ENCODE measurements around the gene CDH4. TPM values are rescaled to one million over a fixed set of nuclear protein-coding genes. Genes with fewer than 3 reads are reported as not detected.

Gene CDH4
- polyA plus RNA-seq, 1 donor, result 1.7 TPM

DNA sequence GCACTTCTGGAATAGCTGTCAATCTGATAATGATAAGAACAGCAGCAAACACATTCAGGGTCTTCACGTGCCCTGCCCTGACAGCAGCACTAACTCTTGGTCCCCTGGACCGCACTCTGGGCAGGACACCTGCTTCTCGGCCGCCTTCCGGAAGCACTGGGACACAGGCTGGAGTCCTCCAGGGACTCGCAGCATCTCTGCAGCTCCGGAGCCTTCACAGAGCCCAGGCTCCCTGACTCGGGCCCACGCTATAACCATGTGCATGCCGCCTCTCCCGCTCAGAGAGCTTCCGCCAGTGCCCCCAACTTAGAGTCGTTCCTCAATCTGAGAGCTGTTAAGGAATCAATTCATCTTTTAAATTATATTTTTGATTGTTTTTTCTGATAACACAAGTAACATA lies 436.4 kb downstream of the CDH4 start:
- Histone ChIP-seq H3K9me3 (ENCODE audit: control insufficient read depth, low read depth, low read length) (no peaks in the 10 kb centered on the region), H3K4me3 (ENCODE audit: low read length) (no peak overlapping the region), H3K27me3 (ENCODE audit: control insufficient read depth, insufficient read depth, low read length) (peaks cover 3% of the 10 kb centered on the region), H3K4me1 (ENCODE audit: control insufficient read depth, insufficient read depth, low read length) (no peaks in the 10 kb centered on the region), H3K27ac (ENCODE audit: low read length) (no peak overlapping the region), H3K36me3 (ENCODE audit: control insufficient read depth, insufficient read depth, low read length) (no peaks in the 10 kb centered on the region)
- no peak for DNase-seq
- WGBS (ENCODE audit: insufficient coverage, low lambda C conversion rate), result no CpG with 5 or more reads among the region's 13 CpGs

DNA sequence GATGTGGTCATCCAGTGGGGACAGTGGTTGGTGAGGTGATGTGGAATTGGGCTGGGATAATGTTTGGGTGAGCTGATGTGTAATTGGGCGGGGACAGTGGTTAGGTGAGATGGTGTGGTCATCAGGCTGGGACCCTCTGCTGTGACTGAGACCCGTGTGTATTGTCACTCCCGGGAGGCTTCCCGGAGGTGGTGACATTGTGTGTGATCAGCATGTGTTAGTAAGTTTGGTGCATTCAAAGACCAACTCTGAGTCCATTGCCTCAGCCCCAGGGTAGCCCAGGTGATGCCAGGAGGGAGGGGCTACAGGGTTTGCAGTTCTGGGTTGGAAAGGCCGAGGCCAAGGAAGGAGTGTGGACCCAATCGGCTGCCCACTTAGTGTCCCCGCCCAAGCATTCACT lies 438.1 kb downstream of the CDH4 start:
- no peaks in the 10 kb centered on the region for H3K27me3 ChIP-seq (ENCODE audit: control insufficient read depth, insufficient read depth, low read length)
- H3K4me1 ChIP-seq (ENCODE audit: control insufficient read depth, insufficient read depth, low read length), result no peaks in the 10 kb centered on the region
- H3K27ac ChIP-seq (ENCODE audit: low read length), result no peak overlapping the region
- no peak overlapping the region for H3K4me3 ChIP-seq (ENCODE audit: low read length)
- WGBS (ENCODE audit: insufficient coverage, low lambda C conversion rate), result no CpG with 5 or more reads among the region's 7 CpGs
- no peaks in the 10 kb centered on the region for H3K36me3 ChIP-seq (ENCODE audit: control insufficient read depth, insufficient read depth, low read length)
- DNase-seq, result no peak
- H3K9me3 ChIP-seq (ENCODE audit: control insufficient read depth, low read depth, low read length), result no peaks in the 10 kb centered on the region

DNA sequence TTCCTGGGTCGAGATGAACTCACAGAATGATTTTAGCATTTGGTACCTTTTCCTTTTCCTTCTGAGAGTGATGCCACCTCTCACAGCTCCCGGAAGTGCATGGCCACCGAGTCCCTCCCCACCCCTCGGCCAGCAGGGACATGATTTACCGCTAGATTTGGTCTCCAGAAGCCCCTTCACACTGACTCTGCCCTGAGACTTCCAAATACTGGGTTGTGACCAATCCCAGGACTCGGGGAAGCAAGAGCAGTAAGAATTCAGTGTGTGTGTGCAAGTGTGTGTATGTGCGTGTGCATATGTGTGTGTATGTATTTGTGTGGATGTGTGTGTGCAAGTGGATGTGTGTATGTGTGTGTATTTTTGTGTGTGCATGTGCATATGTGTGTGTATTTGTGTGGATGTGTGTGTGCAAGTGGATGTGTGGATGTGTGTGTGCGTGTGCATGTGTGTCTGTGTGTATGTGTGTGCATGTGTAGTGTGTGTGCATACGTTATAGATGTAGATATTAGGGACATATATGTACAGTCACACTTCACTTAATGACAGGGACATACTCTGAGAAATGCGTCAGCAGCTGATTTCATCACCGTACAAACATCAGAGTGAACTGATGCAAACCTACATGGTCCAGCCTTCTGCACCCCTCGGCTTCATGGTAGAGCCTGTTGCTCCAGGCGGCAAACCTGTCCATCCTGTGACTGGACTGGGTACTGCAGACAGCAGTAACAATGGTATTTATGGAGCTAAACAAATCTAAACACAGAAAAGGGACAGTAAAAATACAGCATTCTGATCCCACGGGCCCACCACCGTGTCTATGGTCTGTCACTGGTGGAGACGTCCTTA lies 439.2 kb downstream of the CDH4 start:
- H3K27me3 ChIP-seq (ENCODE audit: control insufficient read depth, insufficient read depth, low read length), result no peaks in the 10 kb centered on the region
- no peak overlapping the region for H3K27ac ChIP-seq (ENCODE audit: low read length)
- 60% methylated on average over 1 of the region's 16 CpGs for WGBS (ENCODE audit: insufficient coverage, low lambda C conversion rate)
- H3K4me1 ChIP-seq (ENCODE audit: control insufficient read depth, insufficient read depth, low read length), result no peaks in the 10 kb centered on the region
- DNase-seq, result no peak
- H3K4me3 ChIP-seq (ENCODE audit: low read length), result no peak overlapping the region
- no peaks in the 10 kb centered on the region for H3K36me3 ChIP-seq (ENCODE audit: control insufficient read depth, insufficient read depth, low read length)
- no peaks in the 10 kb centered on the region for H3K9me3 ChIP-seq (ENCODE audit: control insufficient read depth, low read depth, low read length)

DNA sequence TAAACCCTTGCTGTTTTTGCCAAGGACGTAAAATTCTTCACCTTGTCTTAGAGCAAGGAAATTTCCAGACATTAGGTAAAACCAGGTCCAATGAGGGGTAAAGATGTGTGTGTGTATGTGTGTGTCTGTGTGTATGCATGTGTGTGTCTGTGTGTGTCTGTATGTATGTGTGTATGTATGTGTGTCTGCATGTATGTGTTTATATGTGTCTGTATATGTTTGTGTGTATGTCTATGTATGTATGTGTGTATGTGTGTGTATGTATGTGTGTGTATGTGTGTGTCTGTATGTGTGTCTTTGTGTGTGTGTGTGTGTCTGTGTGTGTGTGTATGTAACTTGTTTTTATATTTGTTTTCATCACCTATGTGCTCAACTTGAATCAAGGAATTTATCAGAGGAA lies 439.9 kb downstream of the CDH4 start:
- Histone ChIP-seq H3K36me3 (ENCODE audit: control insufficient read depth, insufficient read depth, low read length) (no peaks in the 10 kb centered on the region), H3K27me3 (ENCODE audit: control insufficient read depth, insufficient read depth, low read length) (no peaks in the 10 kb centered on the region), H3K4me1 (ENCODE audit: control insufficient read depth, insufficient read depth, low read length) (no peaks in the 10 kb centered on the region), H3K27ac (ENCODE audit: low read length) (no peak overlapping the region), H3K4me3 (ENCODE audit: low read length) (no peak overlapping the region), H3K9me3 (ENCODE audit: control insufficient read depth, low read depth, low read length) (no peaks in the 10 kb centered on the region)
- DNase-seq, result no peak
- no CpG with 5 or more reads among the region's 1 CpG for WGBS (ENCODE audit: insufficient coverage, low lambda C conversion rate)

DNA sequence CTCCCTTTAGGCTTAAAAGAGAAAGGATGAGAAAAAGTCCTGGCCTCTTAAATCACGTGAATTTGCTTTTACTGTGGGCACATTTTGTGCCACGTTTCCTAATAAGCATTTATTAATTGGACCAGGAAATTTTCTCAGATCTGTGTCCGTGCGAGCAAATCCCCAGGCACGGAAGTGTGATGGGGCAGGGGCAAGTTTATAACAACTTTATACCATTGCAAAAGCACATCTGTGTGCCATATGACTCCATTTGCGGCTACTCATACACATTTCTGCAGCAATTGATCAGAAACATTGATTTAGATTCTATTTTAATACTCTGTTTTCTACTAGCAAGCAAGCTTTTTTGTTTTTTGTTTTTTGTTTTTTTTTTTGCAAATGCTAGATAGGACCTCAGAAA lies 440.4 kb downstream of the CDH4 start:
- H3K27me3 ChIP-seq (ENCODE audit: control insufficient read depth, insufficient read depth, low read length), result no peaks in the 10 kb centered on the region
- no peak overlapping the region for H3K27ac ChIP-seq (ENCODE audit: low read length)
- WGBS (ENCODE audit: insufficient coverage, low lambda C conversion rate), result 100% methylated on average over 1 of the region's 6 CpGs
- no peaks in the 10 kb centered on the region for H3K9me3 ChIP-seq (ENCODE audit: control insufficient read depth, low read depth, low read length)
- no peak overlapping the region for H3K4me3 ChIP-seq (ENCODE audit: low read length)
- DNase-seq, result no peak
- no peaks in the 10 kb centered on the region for H3K36me3 ChIP-seq (ENCODE audit: control insufficient read depth, insufficient read depth, low read length)
- H3K4me1 ChIP-seq (ENCODE audit: control insufficient read depth, insufficient read depth, low read length), result no peaks in the 10 kb centered on the region

DNA sequence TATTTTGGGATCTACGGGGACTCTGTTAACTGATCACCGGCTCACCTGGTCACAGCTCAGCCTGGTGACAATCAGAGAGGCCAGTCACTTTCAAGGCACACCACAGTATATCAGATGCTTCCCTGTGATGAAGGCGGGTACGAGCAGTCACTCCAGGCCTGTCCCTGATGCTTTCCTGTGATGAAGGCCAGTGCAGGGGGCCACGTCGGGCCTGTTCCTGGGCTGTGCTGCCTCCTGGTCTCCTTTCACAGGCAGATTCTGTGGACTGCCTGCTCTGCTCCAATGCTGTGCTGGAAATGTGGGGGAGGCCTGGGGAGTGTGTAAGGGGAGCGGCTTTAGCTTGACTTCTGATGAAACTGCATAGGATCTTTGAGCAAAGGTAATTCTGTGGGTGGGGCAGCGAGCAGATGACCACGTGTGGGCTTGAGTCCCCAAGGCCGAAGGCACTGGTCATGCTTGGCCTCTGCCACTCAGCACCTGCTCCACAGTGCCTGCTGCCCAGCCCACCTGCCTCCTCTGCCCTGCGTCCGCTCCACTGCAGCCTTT lies 441.1 kb downstream of the CDH4 start:
- Histone ChIP-seq H3K36me3 (ENCODE audit: control insufficient read depth, insufficient read depth, low read length) (no peaks in the 10 kb centered on the region), H3K4me1 (ENCODE audit: control insufficient read depth, insufficient read depth, low read length) (no peaks in the 10 kb centered on the region), H3K9me3 (ENCODE audit: control insufficient read depth, low read depth, low read length) (no peaks in the 10 kb centered on the region), H3K27me3 (ENCODE audit: control insufficient read depth, insufficient read depth, low read length) (no peaks in the 10 kb centered on the region), H3K4me3 (ENCODE audit: low read length) (no peak overlapping the region), H3K27ac (ENCODE audit: low read length) (no peak overlapping the region)
- no peak for DNase-seq
- no CpG with 5 or more reads among the region's 12 CpGs for WGBS (ENCODE audit: insufficient coverage, low lambda C conversion rate)

DNA sequence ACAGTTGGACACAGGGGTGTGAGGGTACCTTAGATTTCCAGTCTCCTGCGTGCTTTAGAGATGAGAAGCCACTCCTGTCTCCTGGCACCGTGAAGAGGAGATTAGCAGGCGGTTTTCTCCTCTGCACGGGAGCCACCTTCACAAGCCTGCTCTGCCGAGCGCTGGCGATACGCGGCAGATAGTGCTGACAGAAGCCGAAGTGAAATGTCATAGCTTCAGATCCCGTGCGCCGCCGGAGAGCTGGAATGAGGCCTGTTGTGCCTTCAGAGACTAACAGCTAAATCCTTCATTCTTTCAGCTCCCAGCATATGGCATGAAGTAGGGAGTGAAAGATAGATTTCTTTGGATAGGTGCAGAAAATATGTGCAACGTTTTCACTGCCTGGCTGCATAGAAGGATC lies 442.6 kb downstream of the CDH4 start:
- H3K36me3 ChIP-seq (ENCODE audit: control insufficient read depth, insufficient read depth, low read length), result no peaks in the 10 kb centered on the region

DNA sequence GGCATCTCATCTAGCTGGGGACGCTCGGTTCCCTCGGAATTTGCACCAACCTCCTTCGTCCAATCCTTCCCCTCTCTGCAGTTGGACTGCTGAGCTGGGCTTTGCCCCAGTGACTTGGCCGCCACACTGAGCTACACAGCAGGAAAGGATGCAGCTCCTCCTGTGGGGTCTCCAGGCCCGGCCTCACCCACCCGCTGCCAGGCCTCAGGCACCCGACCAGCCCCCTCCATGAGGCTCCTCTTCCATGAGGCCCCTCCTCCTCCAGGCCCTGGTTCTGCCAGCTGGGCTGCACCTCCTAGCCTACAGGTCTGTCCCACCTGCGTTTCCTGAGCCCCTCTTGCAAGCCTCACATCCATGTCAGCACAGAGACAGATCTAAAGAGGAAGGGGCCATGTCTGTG lies 443.7 kb downstream of the CDH4 start:
- no peaks in the 10 kb centered on the region for H3K9me3 ChIP-seq (ENCODE audit: control insufficient read depth, low read depth, low read length)
- H3K4me3 ChIP-seq (ENCODE audit: low read length), result no peak overlapping the region
- DNase-seq, result no peak
- H3K4me1 ChIP-seq (ENCODE audit: control insufficient read depth, insufficient read depth, low read length), result no peaks in the 10 kb centered on the region
- no peaks in the 10 kb centered on the region for H3K36me3 ChIP-seq (ENCODE audit: control insufficient read depth, insufficient read depth, low read length)
- no peaks in the 10 kb centered on the region for H3K27me3 ChIP-seq (ENCODE audit: control insufficient read depth, insufficient read depth, low read length)
- no peak overlapping the region for H3K27ac ChIP-seq (ENCODE audit: low read length)
- no CpG with 5 or more reads among the region's 9 CpGs for WGBS (ENCODE audit: insufficient coverage, low lambda C conversion rate)

More for the DNA sequence above, 442.6 kb downstream of the CDH4 start:
- no peaks in the 10 kb centered on the region for H3K9me3 ChIP-seq (ENCODE audit: control insufficient read depth, low read depth, low read length)
- no CpG with 5 or more reads among the region's 15 CpGs for WGBS (ENCODE audit: insufficient coverage, low lambda C conversion rate)
- no peak overlapping the region for H3K4me3 ChIP-seq (ENCODE audit: low read length)
- H3K27ac ChIP-seq (ENCODE audit: low read length), result no peak overlapping the region
- H3K27me3 ChIP-seq (ENCODE audit: control insufficient read depth, insufficient read depth, low read length), result no peaks in the 10 kb centered on the region
- no peak for DNase-seq
- no peaks in the 10 kb centered on the region for H3K4me1 ChIP-seq (ENCODE audit: control insufficient read depth, insufficient read depth, low read length)

DNA sequence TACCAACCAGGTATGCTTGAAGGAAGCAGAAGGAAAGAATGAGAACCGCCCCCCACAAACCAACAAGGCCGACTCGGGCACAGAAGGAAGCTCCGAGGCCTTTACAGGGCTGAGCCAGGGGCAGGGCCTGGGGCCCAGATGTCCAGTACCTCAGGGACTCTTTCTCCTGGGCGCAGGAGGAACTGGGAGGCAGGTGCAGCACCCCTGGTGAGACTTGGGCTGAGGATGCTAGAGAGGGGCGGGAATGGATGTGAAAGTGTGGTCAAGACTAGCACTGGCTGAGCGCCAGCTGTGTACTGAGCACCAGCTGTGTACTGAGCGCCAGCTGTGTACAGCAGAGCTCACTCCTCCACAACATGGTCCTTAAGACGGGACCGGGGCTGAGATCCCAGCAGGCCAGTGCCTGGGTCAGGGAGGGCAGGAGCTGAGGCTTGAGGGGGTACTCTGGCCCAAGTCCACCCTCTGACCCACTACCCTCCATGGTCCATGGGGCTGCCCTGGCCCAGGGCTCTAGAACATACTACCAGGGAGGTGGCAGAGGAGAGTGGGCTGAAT lies 444.2 kb downstream of the CDH4 start:
- WGBS (ENCODE audit: insufficient coverage, low lambda C conversion rate), result no CpG with 5 or more reads among the region's 10 CpGs
- Histone ChIP-seq H3K36me3 (ENCODE audit: control insufficient read depth, insufficient read depth, low read length) (no peaks in the 10 kb centered on the region), H3K27me3 (ENCODE audit: control insufficient read depth, insufficient read depth, low read length) (no peaks in the 10 kb centered on the region), H3K4me1 (ENCODE audit: control insufficient read depth, insufficient read depth, low read length) (no peaks in the 10 kb centered on the region), H3K9me3 (ENCODE audit: control insufficient read depth, low read depth, low read length) (no peaks in the 10 kb centered on the region), H3K27ac (ENCODE audit: low read length) (no peak overlapping the region), H3K4me3 (ENCODE audit: low read length) (no peak overlapping the region)
- DNase-seq, result no peak

DNA sequence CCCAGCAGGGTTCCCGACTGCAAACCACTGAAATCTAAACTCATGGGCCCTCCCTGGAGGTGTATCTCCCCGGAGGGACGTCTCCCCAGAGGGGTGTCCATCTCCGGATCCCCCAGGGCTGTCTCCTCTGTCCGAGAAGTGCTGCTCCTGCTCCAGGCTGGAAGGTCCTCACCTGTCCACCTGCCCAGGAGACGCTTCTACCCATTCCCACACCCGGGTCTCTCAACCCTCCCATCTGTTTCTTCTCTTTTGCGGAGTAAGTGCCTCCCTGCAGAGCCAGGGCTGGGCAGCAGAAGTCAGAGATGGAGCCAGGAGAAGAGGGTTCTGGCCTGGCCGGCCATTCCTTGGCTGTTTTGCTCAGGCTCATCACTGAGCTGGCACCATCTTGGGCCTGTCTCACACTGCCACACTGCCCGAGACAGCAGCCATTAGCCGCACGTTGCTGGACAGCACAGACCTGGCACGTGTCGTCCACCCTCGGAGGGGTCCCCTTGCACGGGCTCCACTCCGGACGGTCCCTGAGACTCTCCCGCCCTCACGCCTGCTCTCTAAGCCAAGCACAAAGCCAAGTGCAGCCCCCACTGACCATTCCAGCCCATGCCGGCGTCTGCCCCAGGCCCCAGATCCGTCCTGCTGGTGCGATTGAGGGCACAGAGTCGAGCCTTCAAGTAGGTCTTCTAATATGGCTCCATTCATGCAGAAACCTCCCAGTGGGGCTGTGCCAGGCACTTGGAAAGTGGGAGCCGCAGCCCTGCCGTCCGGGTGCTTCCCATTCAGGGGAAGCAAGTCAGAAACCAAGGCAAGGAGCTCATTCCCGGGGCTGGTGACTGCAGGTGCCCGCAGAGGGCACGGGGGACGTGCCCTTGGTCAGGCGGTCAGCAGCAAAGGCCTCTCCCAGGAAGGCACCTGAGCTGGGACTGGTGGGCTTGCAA lies 445.9 kb downstream of the CDH4 start:
- H3K4me1 ChIP-seq (ENCODE audit: control insufficient read depth, insufficient read depth, low read length), result no peaks in the 10 kb centered on the region
- WGBS (ENCODE audit: insufficient coverage, low lambda C conversion rate), result no CpG with 5 or more reads among the region's 33 CpGs
- no peaks in the 10 kb centered on the region for H3K9me3 ChIP-seq (ENCODE audit: control insufficient read depth, low read depth, low read length)
- no peak overlapping the region for H3K4me3 ChIP-seq (ENCODE audit: low read length)
- no peaks in the 10 kb centered on the region for H3K36me3 ChIP-seq (ENCODE audit: control insufficient read depth, insufficient read depth, low read length)
- no peaks in the 10 kb centered on the region for H3K27me3 ChIP-seq (ENCODE audit: control insufficient read depth, insufficient read depth, low read length)
- no peak overlapping the region for H3K27ac ChIP-seq (ENCODE audit: low read length)
- DNase-seq, result no peak
